ENCODE data around the gene STXBP4. TPM values are rescaled to one million over a fixed set of nuclear protein-coding genes. Genes with fewer than 3 reads are reported as not detected.

The STXBP4 gene
- total RNA-seq, 1 experiment from 2014 or later, result 16.5 TPM

- Histone ChIP-seq H2BK20ac (ENCODE audit: low read depth, low read length, poor library complexity, severe bottlenecking) (no peak overlapping the region), H3K18ac (ENCODE audit: insufficient read length, low read depth, low read length) (no peak overlapping the region), H4K8ac (replicated peaks; ENCODE audit: insufficient read length, low read depth, low read length) (no peak overlapping the region), H3K23me2 (ENCODE audit: insufficient read length, low read depth, low read length, poor library complexity, severe bottlenecking) (peaks cover 7% of the 10 kb centered on the region), H3K79me1 (ENCODE audit: insufficient read depth, low read depth, low read length, poor library complexity, severe bottlenecking) (no peaks in the 10 kb centered on the region), H3K27ac (ENCODE audit: insufficient read length, low read depth, low read length) (no peak overlapping the region), H3K79me2 (ENCODE audit: insufficient read depth, low read length) (peaks cover 16% of the 10 kb centered on the region; the same call in 1 of the 2 replicates), H3K4me1 (ENCODE audit: insufficient read depth, low read length) (no peaks in the 10 kb centered on the region; the same call in 1 of the 2 replicates), H2AK5ac (ENCODE audit: insufficient read length, low read length) (no peak overlapping the region), H2BK120ac (ENCODE audit: low read depth, low read length, poor library complexity, severe bottlenecking) (no peak overlapping the region), H2BK15ac (ENCODE audit: low read depth, low read length) (no peak overlapping the region), H3T11ph (ENCODE audit: low read length) (no peak overlapping the region), H3K9ac (ENCODE audit: extremely low read depth, insufficient read length, low read length) (no peak overlapping the region), H2BK12ac (ENCODE audit: insufficient read length, low read depth, low read length) (no peak overlapping the region), H3K23ac (ENCODE audit: insufficient read length, low read depth, low read length) (no peak overlapping the region), H4K20me1 (ENCODE audit: control insufficient read depth, insufficient read depth, insufficient read length) (no peaks in the 10 kb centered on the region), H3K4ac (ENCODE audit: low read depth, low read length) (no peak overlapping the region), H4K91ac (ENCODE audit: insufficient read length, low read depth, low read length) (no peak overlapping the region), H4K5ac (ENCODE audit: insufficient read length, low read depth, low read length) (no peak overlapping the region), H2AFZ (ENCODE audit: low read length) (no peak overlapping the region), H3K14ac (ENCODE audit: insufficient read depth, low read length) (no peak overlapping the region), H3K9me3 (ENCODE audit: control insufficient read depth, low read depth, low read length) (no peaks in the 10 kb centered on the region), H3K56ac (ENCODE audit: insufficient read length, low read depth, low read length) (no peak overlapping the region), H3K27me3 (ENCODE audit: insufficient read depth, low read length) (no peaks in the 10 kb centered on the region), H2BK5ac (ENCODE audit: insufficient read length, low read length) (no peak overlapping the region), H3K4me2 (ENCODE audit: insufficient read depth, insufficient read length, low read length) (peak overlapping the region; percentile 83)
- WGBS (ENCODE audit: extremely low coverage, insufficient read length, low lambda C conversion rate), result no CpG with 5 or more reads among the region's 7 CpGs
- Mint-ChIP-seq H3K9me3 (no peaks in the 10 kb centered on the region), H3K36me3 (ENCODE audit: insufficient read depth in 1 of 3, low read depth in 3 of 3) (peaks cover 7 to 18% (median 14%) of the 10 kb centered on the region in 3 experiments; a peak in 6 of 7 replicates), H3K4me1 (peaks cover 12 to 13% of the 10 kb centered on the region in 2 experiments), H3K4me3 (peak overlapping the region in 1 of 2 experiments; percentile 43; a peak in 1 of 5 replicates), H3K27ac (no peak overlapping the region), H3K27me3 (ENCODE audit: low read depth) (no peaks in the 10 kb centered on the region)
- no peak for TF ChIP-seq CTCF (conservative IDR thresholded peaks at IDR 0.05)
- no peak for DNase-seq
Observed at GRCh38 chr17:54969658-54970572, 1.4 kb downstream of the STXBP4 start.

All from H9 (cell line).